Measurements from ENCODE around the gene ARPP19. TPM values are rescaled to one million over a fixed set of nuclear protein-coding genes. Genes with fewer than 3 reads are reported as not detected.

The ARPP19 gene
- total RNA-seq (ENCODE audit: low replicate concordance): 43.6 and 56.2 TPM in 2 replicates

GRCh38 chr15:52568601-52569585 lies at the start of gene ARPP19:
Gene ARPP19 (minus strand): TSS chr15:52569030. CDS start chr15:52568892, 138 bp downstream.

DNA sequence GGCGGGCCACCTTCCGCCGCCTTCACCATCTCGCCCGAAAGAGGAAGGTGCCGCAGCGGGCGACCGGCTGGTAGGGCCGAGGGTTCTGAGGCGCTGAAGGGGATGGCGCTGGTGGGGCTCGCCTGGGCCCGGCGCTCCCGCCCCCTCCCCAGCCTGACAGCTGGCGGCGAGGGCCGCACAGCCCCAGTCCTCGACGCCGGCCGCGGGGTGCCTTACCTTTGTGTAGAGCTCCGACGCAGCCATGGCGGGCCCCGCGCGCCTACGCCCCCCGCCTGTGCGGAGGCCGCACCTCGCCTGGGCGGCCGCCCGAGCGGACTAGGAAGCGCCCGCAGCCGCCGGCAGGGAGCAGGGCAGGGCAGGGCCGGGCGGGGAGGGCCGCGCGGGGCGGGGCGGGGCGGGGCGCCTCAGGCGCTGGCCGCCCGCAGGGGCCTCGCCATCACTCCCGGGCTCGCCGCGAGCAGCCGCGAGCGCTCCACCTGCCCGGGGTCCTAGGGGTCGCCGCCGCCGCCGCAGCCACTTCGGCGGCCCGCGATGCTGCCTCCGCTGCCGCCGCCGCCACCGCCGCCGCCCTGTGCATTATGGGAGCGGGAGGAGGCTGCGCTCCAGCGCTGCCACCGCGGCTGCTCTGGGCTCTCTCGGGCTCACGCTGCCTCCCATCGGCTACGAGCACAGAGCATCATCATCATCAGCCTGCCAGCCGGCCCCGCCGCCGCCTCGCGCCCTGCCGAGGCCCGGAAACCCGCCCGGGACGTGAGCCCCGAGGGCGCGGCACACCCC lies 40.1 kb downstream of the ARPP19 start, which contains the start of gene MYO5A:
Gene MYO5A (minus strand): TSS at position 317 of the 777 bp plus-strand sequence. CDS start 74 bp downstream, at position 243.

Other genes with a start within 250 kb of the ARPP19 start
- 22.8 and 24.5 TPM in 2 replicates for gene MYO5A, start 40.1 kb downstream of the ARPP19 start, total RNA-seq (ENCODE audit: low replicate concordance)
- 12.3 and 18.5 TPM in 2 replicates for gene ATOSA, start 110.4 kb upstream of the ARPP19 start, total RNA-seq (ENCODE audit: low replicate concordance)
- not detected in 2 replicates for gene ONECUT1, start 221.3 kb upstream of the ARPP19 start, total RNA-seq (ENCODE audit: low replicate concordance)